GM12878 (cell line): Measurements from ENCODE around the gene BRAF. TPM values are rescaled to one million over a fixed set of nuclear protein-coding genes. Genes with fewer than 3 reads are reported as not detected.

ENCODE experiments used
- ATF3 ChIP-seq: IDR thresholded peaks from 2 replicates; pipeline ENCODE4 v1.6.1; 2011; ENCODE audit warnings: low read depth, mild to moderate bottlenecking, low read length, moderate library complexity, borderline replicate concordance; ENCODE audit errors: extremely low read depth
- CUX1 ChIP-seq: IDR thresholded peaks from 2 replicates; pipeline ENCODE4 v1.6.1; 2012; ENCODE audit warnings: improper control_type of control experiment, low read depth, low read length; ENCODE audit not compliant: insufficient replicate concordance
- IKZF2 ChIP-seq, 2 experiments: fragments of 450-650 bp; IDR thresholded peaks; 2 replicates each; pipeline ENCODE4 v1.6.1; 2017; ENCODE audit warnings: mild to moderate bottlenecking in 2 of 2, moderate library complexity in 2 of 2
- JUND ChIP-seq: IDR thresholded peaks from 2 replicates; pipeline ENCODE4 v1.6.1; 2012; ENCODE audit warnings: low read depth, mild to moderate bottlenecking, low read length, improper control_type of control experiment, moderate library complexity
- KDM1A ChIP-seq: fragments of 200-600 bp; sonication (generic); IDR thresholded peaks from 2 replicates; pipeline ENCODE4 v1.6.1; 2016; ENCODE audit warnings: borderline replicate concordance
- MAX ChIP-seq: IDR thresholded peaks from 2 replicates; pipeline ENCODE4 v1.6.1; 2012; ENCODE audit warnings: low read depth, low read length, improper control_type of control experiment
- MXI1 ChIP-seq: fragments of 150-350 bp; IDR thresholded peaks from 2 replicates; pipeline ENCODE4 v1.6.1; 2011; ENCODE audit warnings: low read depth, mild to moderate bottlenecking, inconsistent platforms, low read length, improper control_type of control experiment
- NFYB ChIP-seq: IDR thresholded peaks from 2 replicates; pipeline ENCODE4 v1.6.1; 2011; ENCODE audit warnings: low read depth, mild to moderate bottlenecking, low read length, improper control_type of control experiment, moderate library complexity; ENCODE audit not compliant: insufficient read depth
- NRF1 ChIP-seq: conservative IDR thresholded peaks from 2 replicates; pipeline ENCODE4 v1.6.1; 2011; ENCODE audit warnings: mild to moderate bottlenecking, low read depth, low read length, improper control_type of control experiment
- POU2F2 ChIP-seq: IDR thresholded peaks from 3 replicates; pipeline ENCODE4 v1.6.1; 2011; ENCODE audit warnings: low read depth, mild to moderate bottlenecking, low read length, borderline replicate concordance
- RCOR1 ChIP-seq: conservative IDR thresholded peaks from 2 replicates; pipeline ENCODE4 v1.6.1; 2012; ENCODE audit warnings: low read depth, low read length, improper control_type of control experiment
- SIX5 ChIP-seq: IDR thresholded peaks from 2 replicates; pipeline ENCODE4 v1.6.1; 2011; ENCODE audit warnings: mild to moderate bottlenecking, low read depth, low read length, moderate library complexity; ENCODE audit not compliant: severe bottlenecking
- SMARCA5 ChIP-seq: fragments of 450-650 bp; IDR thresholded peaks from 2 replicates; pipeline ENCODE4 v1.6.1; 2017; ENCODE audit warnings: mild to moderate bottlenecking
- WRNIP1 ChIP-seq: IDR thresholded peaks from 2 replicates; pipeline ENCODE4 v1.6.1; 2011; ENCODE audit warnings: low read depth, low read length, improper control_type of control experiment, borderline replicate concordance
- ZBTB33 ChIP-seq: fragments of 450-650 bp; IDR thresholded peaks from 2 replicates; pipeline ENCODE4 v1.6.1; 2017; ENCODE audit warnings: mild to moderate bottlenecking
- polyA plus RNA-seq, 11 experiments: library from polyadenylated mRNA; depleted of rRNA in 4 of 11; unstranded in 6 of 11; stranded (reverse) in 5 of 11; fragments of >200 nt; fragmentation: Nextera tagmentation in 4 of 11; fragmentation: Illumina TruSeq in 1 of 11; extraction: Ambion mirVana in 4 of 11; extraction: Trizol in 1 of 11; gene quantifications; 1 replicate in 1 of 11; 2 replicates in 10 of 11; pipeline versions ENCODE4 v1.2.1 to v1.2.3, GENCODE V29; 2011 to 2016; ENCODE audit warnings: inconsistent platforms in 2 of 11, missing spikeins in 2 of 11, low read depth in 1 of 11
- total RNA-seq, 4 experiments: library from RNA; depleted of rRNA in 3 of 4; stranded (reverse); fragments of >200 nt in 3 of 4; fragmentation: Illumina TruSeq in 1 of 4; extraction: Trizol in 1 of 4; gene quantifications; 2 replicates each; pipeline versions ENCODE4 v1.2.1 to v1.2.3, GENCODE V29; 2013 to 2021
- TF ChIP-seq, protein P1 (sequence below): fragments of 150-350 bp; IDR thresholded peaks from 2 replicates; pipeline ENCODE4 v1.6.1; 2016; ENCODE audit warnings: low read depth, low read length
- TF ChIP-seq, protein P2 (sequence below): fragments of 450-650 bp; IDR thresholded peaks from 2 replicates; pipeline ENCODE4 v1.6.1; 2016; ENCODE audit warnings: mild to moderate bottlenecking

Gene BRAF
- total and polyA plus RNA-seq, 10 of the 15 experiments (the other 5 are each of a cell fraction or from before 2014, with no cell fraction given), result 2.6 to 31.0 (median 10.6) TPM

- TF ChIP-seq, protein P1, sequence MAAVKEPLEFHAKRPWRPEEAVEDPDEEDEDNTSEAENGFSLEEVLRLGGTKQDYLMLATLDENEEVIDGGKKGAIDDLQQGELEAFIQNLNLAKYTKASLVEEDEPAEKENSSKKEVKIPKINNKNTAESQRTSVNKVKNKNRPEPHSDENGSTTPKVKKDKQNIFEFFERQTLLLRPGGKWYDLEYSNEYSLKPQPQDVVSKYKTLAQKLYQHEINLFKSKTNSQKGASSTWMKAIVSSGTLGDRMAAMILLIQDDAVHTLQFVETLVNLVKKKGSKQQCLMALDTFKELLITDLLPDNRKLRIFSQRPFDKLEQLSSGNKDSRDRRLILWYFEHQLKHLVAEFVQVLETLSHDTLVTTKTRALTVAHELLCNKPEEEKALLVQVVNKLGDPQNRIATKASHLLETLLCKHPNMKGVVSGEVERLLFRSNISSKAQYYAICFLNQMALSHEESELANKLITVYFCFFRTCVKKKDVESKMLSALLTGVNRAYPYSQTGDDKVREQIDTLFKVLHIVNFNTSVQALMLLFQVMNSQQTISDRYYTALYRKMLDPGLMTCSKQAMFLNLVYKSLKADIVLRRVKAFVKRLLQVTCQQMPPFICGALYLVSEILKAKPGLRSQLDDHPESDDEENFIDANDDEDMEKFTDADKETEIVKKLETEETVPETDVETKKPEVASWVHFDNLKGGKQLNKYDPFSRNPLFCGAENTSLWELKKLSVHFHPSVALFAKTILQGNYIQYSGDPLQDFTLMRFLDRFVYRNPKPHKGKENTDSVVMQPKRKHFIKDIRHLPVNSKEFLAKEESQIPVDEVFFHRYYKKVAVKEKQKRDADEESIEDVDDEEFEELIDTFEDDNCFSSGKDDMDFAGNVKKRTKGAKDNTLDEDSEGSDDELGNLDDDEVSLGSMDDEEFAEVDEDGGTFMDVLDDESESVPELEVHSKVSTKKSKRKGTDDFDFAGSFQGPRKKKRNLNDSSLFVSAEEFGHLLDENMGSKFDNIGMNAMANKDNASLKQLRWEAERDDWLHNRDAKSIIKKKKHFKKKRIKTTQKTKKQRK, result no peak
- peak; percentile 18; the same call in 1 of the 3 replicates for TF ChIP-seq POU2F2
- TF ChIP-seq SMARCA5, result peak; percentile 64; the same call in 1 of the 2 replicates
- peak in 1 of 2 experiments; percentile 8; a peak in 1 of 4 replicates for TF ChIP-seq IKZF2 (IDR thresholded peaks at IDR 0.05)
- TF ChIP-seq NRF1, result no peak
- TF ChIP-seq, protein P2, sequence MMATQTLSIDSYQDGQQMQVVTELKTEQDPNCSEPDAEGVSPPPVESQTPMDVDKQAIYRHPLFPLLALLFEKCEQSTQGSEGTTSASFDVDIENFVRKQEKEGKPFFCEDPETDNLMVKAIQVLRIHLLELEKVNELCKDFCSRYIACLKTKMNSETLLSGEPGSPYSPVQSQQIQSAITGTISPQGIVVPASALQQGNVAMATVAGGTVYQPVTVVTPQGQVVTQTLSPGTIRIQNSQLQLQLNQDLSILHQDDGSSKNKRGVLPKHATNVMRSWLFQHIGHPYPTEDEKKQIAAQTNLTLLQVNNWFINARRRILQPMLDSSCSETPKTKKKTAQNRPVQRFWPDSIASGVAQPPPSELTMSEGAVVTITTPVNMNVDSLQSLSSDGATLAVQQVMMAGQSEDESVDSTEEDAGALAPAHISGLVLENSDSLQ, result peak; percentile 63
- TF ChIP-seq SIX5, result no peak
- no peak for TF ChIP-seq RCOR1
- TF ChIP-seq NFYB, result no peak
- TF ChIP-seq WRNIP1, result no peak
- no peak for TF ChIP-seq CUX1
- no peak for TF ChIP-seq ZBTB33
- no peak for TF ChIP-seq MXI1
- no peak for TF ChIP-seq ATF3
- no peak for TF ChIP-seq JUND
- no peak for TF ChIP-seq KDM1A
- no peak for TF ChIP-seq MAX
Observed at GRCh38 chr7:140902303-140902953, 22.3 kb downstream of the BRAF start (continued).
